Fibroblast of villous mesenchyme (primary cell): Measurements from ENCODE around the gene EYA4. TPM values are rescaled to one million over a fixed set of nuclear protein-coding genes. Genes with fewer than 3 reads are reported as not detected.

Source experiments
- DNase-seq: peaks from one replicate; pipeline ENCODE4 v3.0.0-alpha.2; 2010; ENCODE audit warnings: low read depth
- H3K4me3 ChIP-seq: 2 replicates; pipeline ENCODE4 v1.5.1; 2011; ENCODE audit warnings: low read depth, mild to moderate bottlenecking, low read length
- CTCF ChIP-seq: IDR thresholded peaks from 2 replicates; pipeline ENCODE4 v1.5.1; 2012; ENCODE audit warnings: low read depth, mild to moderate bottlenecking, low read length; ENCODE audit not compliant: insufficient read depth
- total RNA-seq: library from RNA; depleted of rRNA; stranded (reverse); fragments of >200 nt; gene quantifications from 2 replicates; pipeline ENCODE4 v1.2.3, GENCODE V29; 2012

Gene EYA4
- under 0.01 TPM in 2 replicates for total RNA-seq

DNA sequence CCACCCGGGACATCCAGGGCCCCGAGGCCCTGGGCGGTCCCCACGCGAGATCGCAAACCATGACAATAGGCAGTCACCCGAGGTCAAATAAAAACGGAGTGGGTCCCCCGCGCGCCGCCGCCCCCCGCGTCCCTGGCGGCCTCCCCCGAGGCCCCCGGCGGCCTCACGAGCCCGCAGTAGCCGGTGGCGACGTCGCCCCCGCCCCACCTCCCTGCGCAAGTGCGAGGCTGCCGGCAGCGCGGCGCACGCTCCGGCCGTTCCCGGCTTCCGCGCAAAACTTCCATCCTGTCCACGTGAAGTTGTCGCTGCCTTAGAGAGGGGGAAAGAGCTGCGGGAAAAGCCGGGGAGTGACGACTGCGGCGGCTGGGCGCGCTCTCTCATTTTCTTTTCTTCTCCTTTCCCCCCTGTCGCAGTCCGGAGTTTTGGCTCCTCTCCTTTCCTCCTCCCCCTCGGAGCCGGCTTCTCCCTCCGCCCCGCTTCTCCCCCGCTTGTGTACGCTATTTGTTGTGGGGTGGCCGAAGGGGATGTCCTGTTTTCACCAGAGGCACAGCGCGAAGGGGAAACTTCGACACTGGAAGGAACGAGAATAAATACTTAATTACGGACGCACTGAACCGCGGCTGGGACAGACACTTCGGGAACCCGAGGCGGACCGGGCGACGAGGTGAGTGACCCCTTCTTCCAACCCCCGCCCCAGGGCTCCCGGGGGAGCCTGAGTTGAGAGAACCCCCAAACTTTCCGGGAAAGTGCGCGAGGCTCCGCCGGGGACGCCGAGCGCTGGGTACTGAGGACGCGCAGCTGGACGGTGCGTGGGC, at the start of gene EYA4:
TSS of gene EYA4 (plus strand) at position 272 of the 815 bp plus-strand sequence. CDS start 33,424 bp downstream, outside the sequence.
- DNase-seq = peak; percentile 9

GRCh38 chr6:133193396-133193795, 47.8 kb upstream of the EYA4 start:
- no peak overlapping the region for H3K4me3 ChIP-seq
- no peak for TF ChIP-seq CTCF
- DNase-seq = no peak

More for the DNA sequence above, at the start of gene EYA4:
- TF ChIP-seq CTCF = no peak
- peak within 1 kb of the TSS; percentile 44 for H3K4me3 ChIP-seq

DNA sequence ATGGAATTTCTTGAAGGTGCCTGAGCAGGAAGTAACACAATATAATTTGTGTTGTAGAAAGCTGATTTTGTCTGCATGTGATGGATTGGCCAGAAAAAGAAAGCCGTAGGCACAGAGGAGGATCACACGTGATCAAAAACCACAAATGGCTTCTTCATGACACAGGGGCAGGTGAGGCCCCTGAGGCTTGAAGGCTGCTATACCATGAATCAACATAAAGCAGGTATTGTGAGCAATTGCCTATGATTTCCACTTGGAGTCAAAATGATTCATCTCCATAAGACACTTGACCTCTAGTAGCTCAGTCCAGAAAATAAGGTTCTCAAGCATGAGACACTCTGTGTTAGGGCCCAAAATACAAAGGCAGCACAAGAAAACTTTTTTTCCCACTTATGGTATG, 42.4 kb upstream of the EYA4 start:
- no peak for TF ChIP-seq CTCF
- H3K4me3 ChIP-seq = no peak overlapping the region
- DNase-seq = no peak

GRCh38 chr6:133201231-133201630, 39.9 kb upstream of the EYA4 start:
- no peak for DNase-seq
- TF ChIP-seq CTCF = no peak
- H3K4me3 ChIP-seq = no peak overlapping the region

DNA sequence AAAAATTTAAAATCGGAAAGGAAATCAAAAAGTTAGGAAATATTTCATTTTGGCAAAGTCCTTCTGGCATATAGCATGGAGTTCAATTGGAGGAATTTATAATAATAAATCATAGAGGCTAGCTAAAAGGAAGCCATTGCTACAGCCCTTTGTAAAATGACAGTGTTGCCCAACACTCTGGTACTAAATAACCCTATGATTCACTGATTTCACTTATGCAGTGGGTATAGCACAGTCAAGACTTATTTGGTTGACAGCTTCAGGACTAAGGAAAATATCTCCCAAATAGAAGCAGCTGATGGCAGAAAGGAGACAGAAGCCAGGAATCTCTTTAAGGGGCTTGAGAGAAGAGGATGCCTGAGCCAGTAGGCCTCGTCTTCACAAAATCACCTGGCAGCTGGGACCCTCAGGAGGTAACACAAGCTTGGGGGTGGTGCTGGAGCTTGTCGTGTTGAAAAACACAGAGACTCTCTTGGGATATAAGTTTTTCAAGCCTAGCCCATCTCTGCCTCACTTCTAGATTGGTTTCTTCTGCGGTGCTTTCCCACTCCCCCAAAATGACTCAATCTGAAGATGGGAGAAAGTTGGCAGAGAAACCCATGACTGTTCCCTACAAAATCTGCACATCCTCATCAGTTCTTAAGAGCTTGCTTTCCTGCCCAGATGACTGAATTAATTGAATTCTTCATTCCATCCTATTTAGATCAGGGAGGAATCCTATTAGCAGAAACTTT, 38.4 kb upstream of the EYA4 start:
- DNase-seq = no peak
- no peak overlapping the region for H3K4me3 ChIP-seq
- no peak for TF ChIP-seq CTCF

DNA sequence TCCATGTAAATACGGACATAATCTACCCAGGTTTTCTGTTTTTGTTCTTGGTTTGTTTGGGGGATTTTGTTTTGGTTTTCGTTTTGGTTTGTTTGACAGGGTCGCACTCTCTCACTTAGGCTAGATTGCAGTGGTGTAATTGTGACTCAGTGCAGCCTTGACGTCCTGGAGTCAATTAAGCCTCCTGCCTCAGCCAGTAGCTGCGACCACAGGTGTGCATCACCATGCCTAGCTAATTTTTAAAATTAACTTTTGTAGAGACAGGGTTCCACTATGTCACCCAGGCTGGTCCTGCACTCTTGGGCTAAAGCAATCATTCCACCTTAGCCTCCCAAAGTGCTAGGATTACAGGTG, 37.8 kb upstream of the EYA4 start:
- DNase-seq = no peak
- no peak overlapping the region for H3K4me3 ChIP-seq
- TF ChIP-seq CTCF = no peak

- no peak overlapping the region for H3K4me3 ChIP-seq
- no peak for TF ChIP-seq CTCF
- no peak for DNase-seq
These were observed 35.9 kb upstream of the EYA4 start for GRCh38 chr6:133205304-133205703.
